Activated CD4-positive, CD25-positive, alpha-beta regulatory T cell (primary cell): ENCODE data around the gene KIFC3.
"Not testable (repeated sequence)": the region's sequence is repeated elsewhere in the genome, so short reads cannot be mapped to it uniquely, and the experiment has no call there.

Experiments used
- DNase-seq, 4 experiments: peaks; one replicate each; lab custom pipeline; 2025; lab: John Stamatoyannopoulos, UW

The KIFC3 gene

GRCh38 chr16:57802341-57803133 lies at the start of gene KIFC3:
TSS of gene KIFC3 (minus strand) at chr16:57802491. CDS start at chr16:57798243, 4,248 bp downstream.
- DNase-seq, result peak in 2 of 4 experiments; percentile 7 to 17

- no peak for DNase-seq
These were observed 45.9 kb upstream of the KIFC3 start for GRCh38 chr16:57848181-57848580.

GRCh38 chr16:57846931-57847330 lies 44.6 kb upstream of the KIFC3 start:
- not testable (repeated sequence) for DNase-seq

- DNase-seq, result no peak
These were observed 43.9 kb upstream of the KIFC3 start for GRCh38 chr16:57846078-57846697.

GRCh38 chr16:57845115-57845514 lies 42.8 kb upstream of the KIFC3 start:
- DNase-seq, result no peak

GRCh38 chr16:57844416-57845030 lies 42.2 kb upstream of the KIFC3 start:
- DNase-seq, result no peak

GRCh38 chr16:57843400-57843799 lies 41.1 kb upstream of the KIFC3 start:
- no peak for DNase-seq

- DNase-seq, result no peak
These were observed 40.3 kb upstream of the KIFC3 start for GRCh38 chr16:57842601-57843000.

- no peak for DNase-seq
These were observed 38.5 kb upstream of the KIFC3 start for GRCh38 chr16:57840833-57841232.

GRCh38 chr16:57838161-57838560 lies 35.9 kb upstream of the KIFC3 start:
- DNase-seq, result no peak

GRCh38 chr16:57837305-57838125 lies 35.2 kb upstream of the KIFC3 start:
- DNase-seq, result no peak

GRCh38 chr16:57835439-57835838 lies 33.1 kb upstream of the KIFC3 start:
- DNase-seq, result not testable (repeated sequence)

GRCh38 chr16:57834936-57835335 lies 32.6 kb upstream of the KIFC3 start:
- no peak for DNase-seq

- DNase-seq, result no peak
These were observed 28.7 kb upstream of the KIFC3 start for GRCh38 chr16:57830890-57831484.

- no peak for DNase-seq
These were observed 27.7 kb upstream of the KIFC3 start for GRCh38 chr16:57829969-57830360.

GRCh38 chr16:57828272-57829161 lies 26.2 kb upstream of the KIFC3 start:
- no peak for DNase-seq

GRCh38 chr16:57826706-57827625 lies 24.7 kb upstream of the KIFC3 start:
- DNase-seq, result no peak

GRCh38 chr16:57826052-57826451 lies 23.8 kb upstream of the KIFC3 start:
- DNase-seq, result no peak

GRCh38 chr16:57825298-57826044 lies 23.2 kb upstream of the KIFC3 start:
- no peak for DNase-seq
